Endothelial cell of umbilical vein (primary cell): ENCODE results near the gene SYNE1. TPM values are rescaled to one million over a fixed set of nuclear protein-coding genes. Genes with fewer than 3 reads are reported as not detected.

ENCODE experiments used
- BruUV-seq: library from RNA; stranded (reverse); fragments of 400-500 nt; replicated peaks from 2 replicates; lab custom pipeline; 2021; lab: Mats Ljungman, UMichigan
- CTCF ChIA-PET: fragments of 300-600, 350-600 bp; sonication (Branson Sonifier 250); formaldehyde crosslinking; loops from one replicate; lab custom pipeline; 2021; ENCODE audit warnings: antibody characterized with exemption, inconsistent platforms; lab: Charles Lee
- POLR2A ChIA-PET: fragments of 300-600, 350-600 bp; sonication (Branson Sonifier 250); formaldehyde crosslinking; loops from one replicate; lab custom pipeline; 2021; ENCODE audit warnings: antibody characterized with exemption, inconsistent platforms; lab: Charles Lee
- DNase-seq: peaks from one replicate; pipeline ENCODE4 v3.0.0-alpha.2; 2011; ENCODE audit warnings: low read depth, low spot score
- FAIRE-seq: peaks from 2 replicates; lab custom pipeline; 2011; peaks lifted over from hg19 to GRCh38; lab: Jason Lieb, UNC
- H2AFZ ChIP-seq: 2 replicates; pipeline ENCODE4 v1.6.0; 2012; ENCODE audit warnings: low read depth, low read length, control low read depth, inconsistent platforms
- H3K27ac ChIP-seq: 2 replicates; pipeline ENCODE4 v1.5.1; 2011; ENCODE audit warnings: low read depth, mild to moderate bottlenecking, control low read depth, low read length, moderate library complexity; ENCODE audit not compliant: insufficient read depth
- H3K27me3 ChIP-seq, 2 experiments: 2 replicates each; pipeline versions ENCODE4 v1.6.0 to v1.6.1; 2011; ENCODE audit warnings: low read length in 2 of 2, mixed read lengths in 1 of 2; ENCODE audit not compliant: control insufficient read depth in 2 of 2, insufficient read depth in 2 of 2
- H3K36me3 ChIP-seq, 2 experiments: 2 replicates in 1 of 2; 3 replicates in 1 of 2; pipeline ENCODE4 v1.5.1; 2011; ENCODE audit warnings: low read length in 2 of 2, mild to moderate bottlenecking in 1 of 2, moderate library complexity in 1 of 2; ENCODE audit not compliant: control insufficient read depth in 2 of 2, insufficient read depth in 2 of 2; ENCODE audit errors: extremely low read depth in 1 of 2
- H3K4me1 ChIP-seq: 3 replicates; pipeline ENCODE4 v1.5.1; 2011; ENCODE audit warnings: mild to moderate bottlenecking, low read length; ENCODE audit not compliant: control insufficient read depth, insufficient read depth; ENCODE audit errors: extremely low read depth
- H3K4me2 ChIP-seq: 2 replicates; pipeline ENCODE4 v1.6.1; 2011; ENCODE audit warnings: low read length, control low read depth, mixed read lengths; ENCODE audit not compliant: insufficient read depth
- H3K4me3 ChIP-seq, 3 experiments: fragments of 200-600 bp in 1 of 3; sonication (generic), shearing (Covaris generic) in 1 of 3; replicated peaks in 1 of 3; 2 replicates each; pipeline ENCODE4 v1.5.1; 2011 to 2016; ENCODE audit warnings: control low read depth in 3 of 3, low read length in 3 of 3, mild to moderate bottlenecking in 2 of 3, inconsistent platforms in 1 of 3, low read depth in 1 of 3, moderate library complexity in 1 of 3; ENCODE audit not compliant: insufficient read depth in 1 of 3
- H3K79me2 ChIP-seq: 2 replicates; pipeline ENCODE4 v1.6.0; 2012; ENCODE audit warnings: low read length, inconsistent platforms; ENCODE audit not compliant: control insufficient read depth, insufficient read depth
- H3K9ac ChIP-seq: replicated peaks from 2 replicates; pipeline ENCODE3; 2011; ENCODE audit warnings: low read length, control low read depth; ENCODE audit not compliant: insufficient read depth; ENCODE audit errors: extremely low read depth
- H3K9me1 ChIP-seq: replicated peaks from 3 replicates; pipeline ENCODE4 v1.6.0; 2011; ENCODE audit warnings: mild to moderate bottlenecking, low read length; ENCODE audit not compliant: control insufficient read depth, insufficient read depth; ENCODE audit errors: extremely low read depth
- H3K9me3 ChIP-seq: replicated peaks from 2 replicates; pipeline ENCODE4 v1.5.1; 2012; ENCODE audit warnings: low read length, inconsistent platforms; ENCODE audit not compliant: control insufficient read depth, insufficient read depth
- H4K20me1 ChIP-seq: replicated peaks from 2 replicates; pipeline ENCODE3; 2011; ENCODE audit warnings: mild to moderate bottlenecking, low read length; ENCODE audit not compliant: control insufficient read depth, insufficient read depth; ENCODE audit errors: extremely low read depth
- EZH2 ChIP-seq: IDR thresholded peaks from 2 replicates; pipeline ENCODE4 v1.6.1; 2012; ENCODE audit warnings: borderline replicate concordance, low read depth, mild to moderate bottlenecking, moderate library complexity, low read length, inconsistent platforms; ENCODE audit not compliant: severe bottlenecking
- FOS ChIP-seq: IDR thresholded peaks from 2 replicates; pipeline ENCODE4 v1.6.1; 2011; ENCODE audit warnings: mild to moderate bottlenecking, low read length, moderate library complexity, borderline replicate concordance; ENCODE audit not compliant: insufficient read depth
- GATA2 ChIP-seq: IDR thresholded peaks from 2 replicates; pipeline ENCODE4 v1.7.0; 2011; ENCODE audit warnings: low read depth, mild to moderate bottlenecking, moderate library complexity, mixed read lengths, low read length; ENCODE audit not compliant: insufficient read length, insufficient read depth
- JUN ChIP-seq: IDR thresholded peaks from 2 replicates; pipeline ENCODE4 v1.6.1; 2011; ENCODE audit warnings: borderline replicate concordance, low read depth; ENCODE audit not compliant: insufficient read length, insufficient read depth
- MYC ChIP-seq: IDR thresholded peaks from one replicate; pipeline ENCODE4 v1.6.1; 2011; ENCODE audit warnings: mild to moderate bottlenecking, low read depth, low read length
- POLR2A ChIP-seq: IDR thresholded peaks from 2 replicates; pipeline ENCODE4 v1.6.1; 2012; ENCODE audit warnings: low read depth, mild to moderate bottlenecking, control low read depth, low read length
- POLR2AphosphoS5 ChIP-seq: IDR thresholded peaks from 2 replicates; pipeline ENCODE4 v1.6.1; 2012; ENCODE audit warnings: low read depth, mild to moderate bottlenecking, control low read depth, low read length, moderate library complexity; ENCODE audit not compliant: insufficient read depth
- dilution Hi-C: fragments of 300-500 bp; cut with MboI; formaldehyde crosslinking; loops from one replicate; pipeline ENCODE4 v1.15.0; 2019; ENCODE audit warnings: low sequenced_read_pairs; ENCODE audit not compliant: extremely low pct_ligation_motif_present
- intact Hi-C: fragments of 100-400 bp; cut with micrococcal nuclease; formaldehyde crosslinking; loops from one replicate; pipeline ENCODE4 v1.10.0; 2022
- polyA plus RNA-seq, 4 experiments: library from polyadenylated mRNA; depleted of rRNA in 3 of 4; stranded (reverse) in 3 of 4; unstranded in 1 of 4; fragments of >200 nt; gene quantifications; 2 replicates each; pipeline versions ENCODE4 v1.2.1 to v1.2.3, GENCODE V29; 2011 to 2012; ENCODE audit warnings: missing spikeins in 1 of 4
- total RNA-seq: library from RNA; stranded (reverse); gene quantifications from 2 replicates; pipeline ENCODE4 v1.2.3, GENCODE V29; 2021
- TF ChIP-seq, protein P1 (sequence below), 2 donors: IDR thresholded peaks; 1 replicate in 1 of 2; 2 replicates in 1 of 2; pipeline ENCODE4 v1.5.1; 2011; ENCODE audit warnings: low read length in 2 of 2, mild to moderate bottlenecking in 2 of 2, moderate library complexity in 2 of 2, control low read depth in 1 of 2, inconsistent platforms in 1 of 2, low read depth in 1 of 2; ENCODE audit not compliant: insufficient read depth in 1 of 2; ENCODE audit errors: extremely low read depth in 1 of 2
- TF ChIP-seq, protein P2 (sequence below): IDR thresholded peaks from 2 replicates; pipeline ENCODE4 v1.6.1; 2011; ENCODE audit not compliant: insufficient read depth, insufficient read length

The SYNE1 gene
- total and polyA plus RNA-seq, 2 donors (not counting 3 experiments of a cell fraction or from before 2014, with no cell fraction given), result 26.5 to 52.3 TPM

DNA sequence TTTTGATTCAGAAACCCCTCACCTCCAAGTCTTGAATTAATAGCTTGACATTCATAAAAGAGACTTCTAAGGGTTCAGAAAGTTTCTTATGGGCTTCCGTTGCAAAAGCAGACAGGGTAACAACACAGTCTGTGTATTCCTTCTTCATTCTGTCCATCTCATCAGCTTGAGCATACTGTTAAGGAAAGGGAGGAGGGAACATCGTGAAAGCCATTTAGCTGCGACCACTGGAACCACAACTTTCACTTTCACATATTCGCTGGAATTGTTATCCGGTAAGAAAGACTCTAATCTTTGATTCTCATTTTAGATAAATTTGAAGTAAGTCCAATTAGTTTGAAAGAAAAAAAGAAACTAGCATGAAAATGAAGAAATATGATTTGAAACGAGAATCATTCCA is 174.4 kb downstream of the SYNE1 start:
- FAIRE-seq, result no peak
- Histone ChIP-seq H3K4me1 (peaks cover 17% of the 10 kb centered on the region), H3K9me3 (no peaks in the 10 kb centered on the region), H3K4me3 (peak overlapping the region in 1 of 3 experiments; percentile 11), H3K27ac (no peak overlapping the region), H2AFZ (no peak overlapping the region), H3K79me2 (no peaks in the 10 kb centered on the region), H3K9me1 (no peaks in the 10 kb centered on the region), H3K4me2 (peak overlapping the region; percentile 13), H4K20me1 (no peaks in the 10 kb centered on the region), H3K36me3 (no peaks in the 10 kb centered on the region), H3K27me3 (no peaks in the 10 kb centered on the region), H3K9ac (no peak overlapping the region)
- dilution Hi-C loops, result no loop called here
- intact Hi-C loops, result loop anchor here (5.0 kb wide), 1 partner anchor 360 kb away; no protein-coding TSS in a partner anchor
- no TSS peak for BruUV-seq
- CTCF ChIA-PET, result no interaction called here
- POLR2A ChIA-PET, result no interaction called here
- DNase-seq, result peak; percentile 13
- TF ChIP-seq, protein P1, sequence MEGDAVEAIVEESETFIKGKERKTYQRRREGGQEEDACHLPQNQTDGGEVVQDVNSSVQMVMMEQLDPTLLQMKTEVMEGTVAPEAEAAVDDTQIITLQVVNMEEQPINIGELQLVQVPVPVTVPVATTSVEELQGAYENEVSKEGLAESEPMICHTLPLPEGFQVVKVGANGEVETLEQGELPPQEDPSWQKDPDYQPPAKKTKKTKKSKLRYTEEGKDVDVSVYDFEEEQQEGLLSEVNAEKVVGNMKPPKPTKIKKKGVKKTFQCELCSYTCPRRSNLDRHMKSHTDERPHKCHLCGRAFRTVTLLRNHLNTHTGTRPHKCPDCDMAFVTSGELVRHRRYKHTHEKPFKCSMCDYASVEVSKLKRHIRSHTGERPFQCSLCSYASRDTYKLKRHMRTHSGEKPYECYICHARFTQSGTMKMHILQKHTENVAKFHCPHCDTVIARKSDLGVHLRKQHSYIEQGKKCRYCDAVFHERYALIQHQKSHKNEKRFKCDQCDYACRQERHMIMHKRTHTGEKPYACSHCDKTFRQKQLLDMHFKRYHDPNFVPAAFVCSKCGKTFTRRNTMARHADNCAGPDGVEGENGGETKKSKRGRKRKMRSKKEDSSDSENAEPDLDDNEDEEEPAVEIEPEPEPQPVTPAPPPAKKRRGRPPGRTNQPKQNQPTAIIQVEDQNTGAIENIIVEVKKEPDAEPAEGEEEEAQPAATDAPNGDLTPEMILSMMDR (IDR thresholded peaks at IDR 0.05; ENCODE audit: extremely low read depth in 1 of 2, insufficient read depth in 1 of 2, low read depth in 1 of 2, low read length in 2 of 2), result no peak
- TF ChIP-seq MYC, result no peak

DNA sequence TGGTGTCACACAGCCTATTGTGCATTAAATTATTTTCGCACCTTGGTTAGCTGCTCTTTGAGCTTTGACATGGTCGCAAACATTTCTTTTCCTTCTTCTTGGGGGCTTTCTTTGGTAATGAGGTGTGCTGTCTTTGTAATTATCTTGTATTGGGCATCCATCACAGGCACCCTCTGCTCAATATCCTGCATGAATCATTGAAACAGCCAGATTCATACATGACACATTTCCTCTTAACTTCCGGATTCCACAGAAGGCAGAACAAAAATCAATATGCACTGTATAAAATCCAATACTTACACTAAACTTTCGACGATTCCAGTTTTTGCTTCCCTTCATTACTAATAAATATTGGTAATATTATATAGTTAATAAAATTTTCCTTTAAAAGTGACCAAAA is 175.6 kb downstream of the SYNE1 start:
- Histone ChIP-seq H3K27me3 (no peaks in the 10 kb centered on the region), H3K4me2 (peak overlapping the region; percentile 13), H3K36me3 (no peaks in the 10 kb centered on the region), H3K9me3 (no peaks in the 10 kb centered on the region), H3K4me1 (peaks cover 17% of the 10 kb centered on the region), H3K9me1 (no peaks in the 10 kb centered on the region), H3K4me3 (no peak overlapping the region), H3K27ac (peak overlapping the region; percentile 21), H4K20me1 (no peaks in the 10 kb centered on the region), H2AFZ (no peak overlapping the region), H3K79me2 (no peaks in the 10 kb centered on the region), H3K9ac (no peak overlapping the region)
- dilution Hi-C loops (no loop called here), intact Hi-C loops (loop anchor here (1.0 to 5.0 kb wide), 2 partner anchors 23 to 359 kb away; no protein-coding TSS in a partner anchor)
- peak; percentile 72 for FAIRE-seq
- no TSS peak for BruUV-seq
- ChIA-PET POLR2A (no interaction called here), CTCF (interaction anchor here (1.3 to 1.9 kb wide), 3 partner anchors 9 to 24 kb away, joined by 4 to 11 read pairs (median 5); no protein-coding TSS in a partner anchor)
- TF ChIP-seq GATA2 (peak; percentile 33), FOS (peak; percentile 98), EZH2 (no peak), JUN (peak; percentile 96), MYC (no peak), POLR2AphosphoS5 (peak; percentile 47), POLR2A (no peak)
- TF ChIP-seq, protein P2, sequence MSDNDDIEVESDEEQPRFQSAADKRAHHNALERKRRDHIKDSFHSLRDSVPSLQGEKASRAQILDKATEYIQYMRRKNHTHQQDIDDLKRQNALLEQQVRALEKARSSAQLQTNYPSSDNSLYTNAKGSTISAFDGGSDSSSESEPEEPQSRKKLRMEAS, result no peak
- TF ChIP-seq, protein P1 (IDR thresholded peaks at IDR 0.05; ENCODE audit: extremely low read depth in 1 of 2, insufficient read depth in 1 of 2, low read depth in 1 of 2, low read length in 2 of 2), result no peak
- peak; percentile 70 for DNase-seq
